OCI-LY3 (cell line): ENCODE results near the gene KCNIP1.
A peak's percentile ranks its signal among the peaks of the same experiment; 100 is the strongest.

ENCODE experiments used
- H2AFZ ChIP-seq: fragments of 200-600, 300-600 bp; shearing (Covaris generic); 2 replicates; pipeline ENCODE4 v1.6.0; 2014; ENCODE audit warnings: antibody characterized with exemption, low read depth, low read length
- H3K27ac ChIP-seq: fragments of 200-600, 300-600 bp; sonication (generic); 2 replicates; pipeline ENCODE4 v1.5.1; 2014; ENCODE audit warnings: mild to moderate bottlenecking, low read length, moderate library complexity, mixed read lengths
- H3K27me3 ChIP-seq: fragments of 200-600, 300-600 bp; sonication (generic); 2 replicates; pipeline ENCODE4 v1.6.1; 2014; ENCODE audit warnings: low read depth, low read length, mixed read lengths
- H3K36me3 ChIP-seq: fragments of 200-600, 300-600 bp; sonication (generic); replicated peaks from 2 replicates; pipeline ENCODE3; 2014; ENCODE audit warnings: low read depth, low read length, mixed read lengths
- H3K4me1 ChIP-seq: fragments of 300-600, 200-600 bp; sonication (generic); 2 replicates; pipeline ENCODE4 v1.6.1; 2014; ENCODE audit warnings: low read length, mixed read lengths
- H3K4me2 ChIP-seq: fragments of 200-600, 300-600 bp; sonication (generic); 2 replicates; pipeline ENCODE4 v1.6.1; 2014; ENCODE audit warnings: low read length, mixed read lengths
- H3K4me3 ChIP-seq: fragments of 300-600, 200-600 bp; sonication (generic); 2 replicates; pipeline ENCODE4 v1.5.1; 2014; ENCODE audit warnings: antibody characterized with exemption, mild to moderate bottlenecking, low read length, moderate library complexity
- H3K79me2 ChIP-seq: fragments of 300-600, 200-600 bp; shearing (Covaris generic); 2 replicates; pipeline ENCODE4 v1.6.1; 2014; ENCODE audit warnings: mild to moderate bottlenecking, low read length, mixed read lengths
- H3K9ac ChIP-seq: fragments of 300-600, 200-600 bp; shearing (Covaris generic); 2 replicates; pipeline ENCODE4 v1.6.0; 2014; ENCODE audit warnings: mild to moderate bottlenecking, low read length, moderate library complexity
- H3K9me3 ChIP-seq: fragments of 200-600, 300-600 bp; shearing (Covaris generic); 2 replicates; pipeline ENCODE4 v1.6.1; 2014; ENCODE audit warnings: low read length, mixed read lengths; ENCODE audit not compliant: insufficient read depth
- H4K20me1 ChIP-seq: fragments of 200-600, 300-600 bp; sonication (generic); 2 replicates; pipeline ENCODE4 v1.6.1; 2016; ENCODE audit warnings: low read length, mixed read lengths; ENCODE audit not compliant: insufficient read depth
- EZH2phosphoT487 ChIP-seq: fragments of 200-600 bp; shearing (Covaris generic); IDR thresholded peaks from 2 replicates; pipeline ENCODE4 v1.6.1; 2018; ENCODE audit warnings: antibody characterized with exemption, mixed run types, low read depth
- TF ChIP-seq, protein P1 (sequence below): fragments of 200-600, 300-600 bp; sonication (generic); IDR thresholded peaks from 2 replicates; pipeline ENCODE4 v1.5.1; 2014; ENCODE audit warnings: antibody characterized with exemption, low read length, low read depth

The KCNIP1 gene

DNA sequence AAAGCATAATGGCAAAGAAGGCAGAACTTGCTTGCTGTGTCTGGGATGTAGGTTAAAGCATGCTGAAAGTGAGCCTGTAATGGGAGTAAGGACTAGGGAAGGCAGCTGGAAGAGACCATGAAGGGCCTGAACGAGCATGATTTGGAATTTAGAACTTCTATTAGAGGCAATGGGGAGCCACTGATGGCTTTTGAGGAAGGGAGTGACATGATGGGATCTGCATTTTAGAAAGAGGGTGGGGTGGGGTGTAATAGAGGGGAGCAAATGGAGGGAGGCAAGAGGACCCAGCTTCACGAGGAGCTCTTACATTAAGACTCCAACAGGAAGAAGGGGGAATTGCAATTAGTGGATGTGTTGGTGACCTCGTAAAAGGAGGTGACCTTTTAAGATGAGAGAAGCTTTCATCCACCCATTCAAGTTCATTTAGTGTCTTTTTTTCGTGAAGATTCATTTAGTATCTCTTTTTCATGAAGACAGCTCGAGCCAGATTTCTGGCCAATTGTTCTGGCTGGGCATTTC is 266.1 kb downstream of the KCNIP1 start:
- H3K27me3 ChIP-seq = peaks cover 71% of the 10 kb centered on the region
- H3K79me2 ChIP-seq = no peaks in the 10 kb centered on the region
- H3K4me3 ChIP-seq = no peak overlapping the region
- TF ChIP-seq, protein P1, sequence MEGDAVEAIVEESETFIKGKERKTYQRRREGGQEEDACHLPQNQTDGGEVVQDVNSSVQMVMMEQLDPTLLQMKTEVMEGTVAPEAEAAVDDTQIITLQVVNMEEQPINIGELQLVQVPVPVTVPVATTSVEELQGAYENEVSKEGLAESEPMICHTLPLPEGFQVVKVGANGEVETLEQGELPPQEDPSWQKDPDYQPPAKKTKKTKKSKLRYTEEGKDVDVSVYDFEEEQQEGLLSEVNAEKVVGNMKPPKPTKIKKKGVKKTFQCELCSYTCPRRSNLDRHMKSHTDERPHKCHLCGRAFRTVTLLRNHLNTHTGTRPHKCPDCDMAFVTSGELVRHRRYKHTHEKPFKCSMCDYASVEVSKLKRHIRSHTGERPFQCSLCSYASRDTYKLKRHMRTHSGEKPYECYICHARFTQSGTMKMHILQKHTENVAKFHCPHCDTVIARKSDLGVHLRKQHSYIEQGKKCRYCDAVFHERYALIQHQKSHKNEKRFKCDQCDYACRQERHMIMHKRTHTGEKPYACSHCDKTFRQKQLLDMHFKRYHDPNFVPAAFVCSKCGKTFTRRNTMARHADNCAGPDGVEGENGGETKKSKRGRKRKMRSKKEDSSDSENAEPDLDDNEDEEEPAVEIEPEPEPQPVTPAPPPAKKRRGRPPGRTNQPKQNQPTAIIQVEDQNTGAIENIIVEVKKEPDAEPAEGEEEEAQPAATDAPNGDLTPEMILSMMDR = no peak; the same call in 1 of the 2 replicates
- peaks cover 5% of the 10 kb centered on the region; the same call in 1 of the 2 replicates for H4K20me1 ChIP-seq
- no peak overlapping the region for H3K4me2 ChIP-seq
- peaks cover 3% of the 10 kb centered on the region for H3K4me1 ChIP-seq
- H3K9ac ChIP-seq = no peak overlapping the region
- H3K36me3 ChIP-seq = no peaks in the 10 kb centered on the region
- H3K9me3 ChIP-seq = no peaks in the 10 kb centered on the region
- no peak overlapping the region for H3K27ac ChIP-seq
- H2AFZ ChIP-seq = no peak overlapping the region

DNA sequence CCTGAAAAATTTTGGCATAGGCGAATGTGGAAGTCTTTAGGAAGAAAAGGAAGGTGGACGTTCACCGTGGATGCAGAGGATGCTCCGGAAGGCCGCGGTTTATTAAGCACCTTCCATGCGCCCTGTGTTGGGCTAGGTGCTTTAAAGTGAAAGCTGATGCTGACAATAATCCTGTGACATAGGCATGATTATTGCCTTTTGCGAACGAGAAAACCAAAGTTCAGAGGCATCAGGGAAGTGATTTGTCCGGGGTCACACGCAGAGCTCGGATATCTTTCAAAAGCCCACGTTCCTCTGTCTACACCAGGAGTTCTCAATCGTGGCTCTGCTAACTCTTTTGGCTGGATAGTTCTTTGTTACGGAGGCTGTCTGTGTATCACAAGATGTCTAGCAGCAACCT is 267.7 kb downstream of the KCNIP1 start:
- TF ChIP-seq EZH2phosphoT487 = no peak
- TF ChIP-seq, protein P1 = no peak
- Histone ChIP-seq H3K27ac (no peak overlapping the region), H2AFZ (no peak overlapping the region), H3K4me3 (no peak overlapping the region), H3K36me3 (no peaks in the 10 kb centered on the region), H3K4me2 (no peak overlapping the region), H4K20me1 (peaks cover 6% of the 10 kb centered on the region; the same call in 1 of the 2 replicates), H3K9ac (no peak overlapping the region), H3K9me3 (no peaks in the 10 kb centered on the region), H3K4me1 (peaks cover 18% of the 10 kb centered on the region), H3K27me3 (peaks cover 76% of the 10 kb centered on the region), H3K79me2 (no peaks in the 10 kb centered on the region)

DNA sequence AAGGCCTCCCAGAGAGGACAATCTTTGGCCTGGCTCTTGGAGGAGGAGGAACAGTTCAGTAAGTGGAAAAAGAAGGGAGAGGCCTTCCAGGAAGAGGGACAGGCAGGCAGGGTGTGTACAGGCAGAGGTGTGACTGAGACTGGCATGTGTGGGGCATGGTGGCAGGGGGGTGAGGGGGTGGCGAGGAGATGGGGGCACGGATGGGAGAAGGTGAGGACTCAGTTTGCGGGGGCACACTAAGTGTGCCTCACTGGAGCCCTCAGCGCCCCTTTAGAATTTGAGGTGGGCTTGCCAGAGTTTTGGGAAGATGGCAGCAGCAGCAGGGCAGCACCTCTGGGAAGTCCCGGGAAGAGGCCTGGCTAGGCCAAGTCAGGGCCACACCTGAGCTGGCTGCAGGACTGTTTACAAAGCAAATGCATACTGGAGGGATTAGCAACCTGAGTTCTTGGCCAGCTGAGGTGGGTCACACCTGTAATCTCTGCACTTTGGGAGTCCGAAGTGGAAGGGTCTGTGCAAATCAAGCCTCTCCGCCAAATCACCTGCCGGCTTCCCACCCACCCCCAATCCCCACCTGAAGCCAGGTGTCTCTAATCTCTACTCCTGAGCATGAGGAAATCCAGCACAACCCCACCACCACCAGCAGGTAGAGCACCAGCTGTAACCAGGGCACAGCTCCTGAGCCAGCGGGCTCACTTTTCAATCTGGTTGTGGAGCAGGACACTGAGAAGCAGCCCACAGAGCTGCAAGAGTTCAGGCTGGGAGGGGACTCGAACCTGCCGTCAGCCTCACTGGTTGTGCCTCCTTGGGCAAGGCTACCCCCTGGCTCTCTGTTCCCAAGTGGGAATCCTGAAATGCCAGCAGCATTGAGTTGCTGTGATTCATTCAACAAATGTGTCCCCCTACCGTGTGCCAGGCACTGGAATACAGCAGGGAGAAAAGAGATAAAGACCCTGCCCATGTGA is 269.5 kb downstream of the KCNIP1 start:
- TF ChIP-seq EZH2phosphoT487 = no peak
- TF ChIP-seq, protein P1 = no peak
- Histone ChIP-seq H3K4me1 (peaks cover 25% of the 10 kb centered on the region), H2AFZ (no peak overlapping the region), H3K4me2 (no peak overlapping the region), H3K27me3 (peaks cover 86% of the 10 kb centered on the region), H4K20me1 (peaks cover 11% of the 10 kb centered on the region; the same call in 1 of the 2 replicates), H3K79me2 (no peaks in the 10 kb centered on the region), H3K36me3 (no peaks in the 10 kb centered on the region), H3K4me3 (no peak overlapping the region), H3K9ac (no peak overlapping the region), H3K9me3 (no peaks in the 10 kb centered on the region), H3K27ac (no peak overlapping the region)

DNA sequence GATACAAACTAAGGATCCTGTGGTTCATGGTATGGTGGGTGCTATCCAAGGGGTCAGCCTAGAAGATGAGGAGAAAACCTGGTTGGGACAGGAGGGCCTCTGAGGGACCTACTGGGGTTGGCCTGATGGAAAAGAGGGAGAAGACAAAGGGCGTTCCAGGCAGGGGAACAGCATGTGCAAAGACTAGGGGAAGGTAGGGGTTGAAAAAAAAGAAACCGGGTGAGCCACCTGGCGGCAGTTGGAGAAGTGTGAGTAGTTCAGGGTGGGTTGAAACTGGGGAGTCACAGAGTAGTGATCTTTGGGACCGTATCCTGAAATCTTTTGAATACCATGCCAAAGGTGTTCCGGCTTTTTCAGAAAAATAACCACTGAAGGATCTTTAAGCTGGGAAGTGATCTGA is 271.0 kb downstream of the KCNIP1 start:
- Histone ChIP-seq H3K4me2 (no peak overlapping the region), H3K79me2 (no peaks in the 10 kb centered on the region), H3K9me3 (no peaks in the 10 kb centered on the region), H3K4me3 (no peak overlapping the region), H3K36me3 (no peaks in the 10 kb centered on the region), H3K4me1 (peaks cover 25% of the 10 kb centered on the region), H4K20me1 (peaks cover 11% of the 10 kb centered on the region; the same call in 1 of the 2 replicates), H2AFZ (no peak overlapping the region), H3K27ac (no peak overlapping the region), H3K9ac (no peak overlapping the region), H3K27me3 (peaks cover 84% of the 10 kb centered on the region)
- TF ChIP-seq EZH2phosphoT487 = 0 out of 2 replicates have a peak, but pooled peaks have one; percentile 5
- TF ChIP-seq, protein P1 = peak; percentile 60
